Cardiac muscle cell (in vitro differentiated cells and primary cell): ENCODE results near the gene AP1S2. TPM values are rescaled to one million over a fixed set of nuclear protein-coding genes. Genes with fewer than 3 reads are reported as not detected.

Source experiments
- DNase-seq, 2 donors: peaks; one replicate each; pipeline versions ENCODE4 v3.0.0 to v3.0.0-alpha.2; 2010 to 2017; ENCODE audit warnings: low read depth in 1 of 2, low spot score in 1 of 2
- H3K27ac ChIP-seq: fragments of 200-600 bp; sonication (generic); 2 replicates; pipeline ENCODE4 v1.5.1; 2016
- H3K27me3 ChIP-seq: fragments of 200-600 bp; sonication (generic); 2 replicates; pipeline ENCODE4 v1.6.0; 2016; ENCODE audit warnings: control low read depth
- H3K36me3 ChIP-seq: fragments of 200-600 bp; sonication (generic); 2 replicates; pipeline ENCODE4 v1.5.1; 2016; ENCODE audit warnings: control low read depth
- H3K4me1 ChIP-seq: fragments of 200-600 bp; sonication (generic); 2 replicates; pipeline ENCODE4 v1.8.1; 2017; ENCODE audit warnings: low read depth, mild to moderate bottlenecking, mixed run types
- H3K4me3 ChIP-seq: fragments of 200-600 bp; sonication (generic); 2 replicates; pipeline ENCODE4 v1.5.1; 2016; ENCODE audit warnings: mild to moderate bottlenecking
- H3K9me3 ChIP-seq: fragments of 200-600 bp; sonication (generic); 2 replicates; pipeline ENCODE4 v1.5.1; 2017; ENCODE audit warnings: low read depth, mild to moderate bottlenecking, control low read depth
- polyA plus RNA-seq: library from polyadenylated mRNA; unstranded; fragments of >200 nt; fragmentation: Nextera tagmentation; extraction: Ambion mirVana; gene quantifications from 2 replicates; pipeline ENCODE4 v1.2.1, GENCODE V29; 2016
- total RNA-seq: library from RNA; depleted of rRNA; stranded (reverse); fragments of >200 nt; gene quantifications from 2 replicates; pipeline ENCODE4 v1.2.3, GENCODE V29; 2016
- TF ChIP-seq, protein P1 (sequence below): IDR thresholded peaks from 2 replicates; pipeline ENCODE4 v1.5.1; 2012; ENCODE audit warnings: low read depth, mild to moderate bottlenecking, low read length

The AP1S2 gene
- total and polyA plus RNA-seq, 2 experiments from 2014 or later: 132 to 177 TPM

DNA sequence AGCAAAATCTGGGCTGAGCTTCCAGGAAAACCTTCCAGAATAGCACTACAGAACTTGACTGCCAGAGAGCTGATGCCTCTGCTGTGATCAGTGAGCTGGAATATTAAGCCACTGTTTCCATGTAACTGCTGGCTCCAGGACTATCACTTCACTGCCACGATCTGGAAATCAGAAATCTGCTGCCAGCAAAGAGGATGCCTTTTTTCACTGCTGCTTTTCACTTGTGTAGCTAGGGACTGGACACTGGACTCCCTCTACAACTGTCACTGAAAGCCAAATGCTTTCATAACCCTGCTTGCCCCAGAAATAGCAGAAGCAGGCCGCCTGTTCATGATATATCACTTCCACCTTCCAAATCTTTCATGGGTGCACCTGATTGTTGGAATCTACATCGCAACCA, 9.4 kb upstream of the AP1S2 start:
- no peaks in the 10 kb centered on the region for H3K27me3 ChIP-seq
- H3K4me1 ChIP-seq: no peaks in the 10 kb centered on the region
- H3K36me3 ChIP-seq: no peaks in the 10 kb centered on the region
- H3K4me3 ChIP-seq: no peak overlapping the region
- no peak overlapping the region for H3K27ac ChIP-seq
- DNase-seq: no peak
- H3K9me3 ChIP-seq: no peaks in the 10 kb centered on the region
- TF ChIP-seq, protein P1, sequence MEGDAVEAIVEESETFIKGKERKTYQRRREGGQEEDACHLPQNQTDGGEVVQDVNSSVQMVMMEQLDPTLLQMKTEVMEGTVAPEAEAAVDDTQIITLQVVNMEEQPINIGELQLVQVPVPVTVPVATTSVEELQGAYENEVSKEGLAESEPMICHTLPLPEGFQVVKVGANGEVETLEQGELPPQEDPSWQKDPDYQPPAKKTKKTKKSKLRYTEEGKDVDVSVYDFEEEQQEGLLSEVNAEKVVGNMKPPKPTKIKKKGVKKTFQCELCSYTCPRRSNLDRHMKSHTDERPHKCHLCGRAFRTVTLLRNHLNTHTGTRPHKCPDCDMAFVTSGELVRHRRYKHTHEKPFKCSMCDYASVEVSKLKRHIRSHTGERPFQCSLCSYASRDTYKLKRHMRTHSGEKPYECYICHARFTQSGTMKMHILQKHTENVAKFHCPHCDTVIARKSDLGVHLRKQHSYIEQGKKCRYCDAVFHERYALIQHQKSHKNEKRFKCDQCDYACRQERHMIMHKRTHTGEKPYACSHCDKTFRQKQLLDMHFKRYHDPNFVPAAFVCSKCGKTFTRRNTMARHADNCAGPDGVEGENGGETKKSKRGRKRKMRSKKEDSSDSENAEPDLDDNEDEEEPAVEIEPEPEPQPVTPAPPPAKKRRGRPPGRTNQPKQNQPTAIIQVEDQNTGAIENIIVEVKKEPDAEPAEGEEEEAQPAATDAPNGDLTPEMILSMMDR: no peak

DNA sequence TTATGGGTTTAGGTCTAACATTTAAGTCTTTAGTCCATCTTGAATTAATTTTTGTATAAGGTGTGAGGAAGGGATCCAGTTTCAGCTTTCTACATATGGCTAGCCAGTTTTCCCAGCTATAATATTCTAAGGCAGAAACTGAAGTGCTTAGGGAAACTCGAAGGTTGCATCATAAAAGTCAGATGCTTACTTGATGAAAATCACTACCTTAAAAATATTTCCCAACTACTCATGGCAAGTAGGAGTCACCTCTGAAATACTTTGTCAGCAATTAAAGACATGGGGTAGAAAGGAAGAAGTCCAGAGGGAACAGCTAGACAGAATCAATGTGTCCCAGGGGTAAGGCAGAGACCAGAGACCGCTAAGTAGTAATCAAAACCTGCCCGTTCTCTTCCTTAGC, 6.3 kb upstream of the AP1S2 start:
- Histone ChIP-seq H3K27me3 (no peaks in the 10 kb centered on the region), H3K36me3 (no peaks in the 10 kb centered on the region), H3K4me3 (no peak overlapping the region), H3K27ac (no peak overlapping the region), H3K4me1 (no peaks in the 10 kb centered on the region), H3K9me3 (no peaks in the 10 kb centered on the region)
- DNase-seq: no peak
- TF ChIP-seq, protein P1: no peak

DNA sequence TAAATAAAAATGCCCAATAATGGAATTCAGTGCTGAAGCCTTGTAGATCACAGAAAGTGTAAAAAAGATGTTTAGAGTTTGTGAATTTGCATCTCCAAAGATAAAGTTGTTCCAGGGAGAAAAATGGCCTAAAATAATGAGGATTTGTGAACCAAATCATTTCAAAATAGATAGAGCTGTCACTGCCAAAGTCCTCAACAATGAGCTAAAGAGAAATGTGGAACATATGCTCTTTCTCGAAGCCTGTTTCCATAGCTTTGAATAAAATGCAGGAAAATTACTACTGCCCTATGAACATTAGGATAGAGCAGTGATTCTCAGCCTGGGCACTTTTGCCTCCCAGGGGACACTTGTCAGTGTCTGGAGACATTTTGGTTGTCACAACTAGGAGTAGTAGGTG, 3.4 kb upstream of the AP1S2 start:
- H3K27ac ChIP-seq: no peak overlapping the region
- peaks cover 4% of the 10 kb centered on the region for H3K4me1 ChIP-seq
- H3K27me3 ChIP-seq: no peaks in the 10 kb centered on the region
- H3K4me3 ChIP-seq: no peak overlapping the region
- H3K9me3 ChIP-seq: no peaks in the 10 kb centered on the region
- DNase-seq: no peak
- no peaks in the 10 kb centered on the region for H3K36me3 ChIP-seq
- TF ChIP-seq, protein P1: no peak

DNA sequence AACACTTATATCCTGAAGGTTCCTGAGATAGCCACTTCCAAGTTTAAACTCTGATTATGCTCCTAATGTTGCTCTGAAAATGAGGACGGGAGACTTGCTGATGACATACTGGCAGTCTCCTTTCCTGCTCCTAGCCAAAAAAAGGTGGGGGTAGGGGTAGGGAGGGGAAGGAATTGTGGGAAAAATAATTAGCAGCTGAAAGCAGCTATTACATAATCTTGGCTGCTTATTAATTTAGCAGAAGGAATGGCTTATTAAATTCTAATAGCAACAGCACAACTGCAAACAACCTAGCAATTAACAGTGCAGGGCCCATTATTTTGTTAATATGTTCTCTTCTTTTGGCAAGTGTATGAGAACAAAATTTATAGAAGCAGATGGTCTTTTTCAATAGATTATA, 2.0 kb upstream of the AP1S2 start:
- TF ChIP-seq, protein P1: no peak
- H3K27ac ChIP-seq: no peak overlapping the region
- peaks cover 5% of the 10 kb centered on the region for H3K36me3 ChIP-seq
- H3K4me3 ChIP-seq: no peak overlapping the region
- H3K9me3 ChIP-seq: no peaks in the 10 kb centered on the region
- H3K27me3 ChIP-seq: no peaks in the 10 kb centered on the region
- H3K4me1 ChIP-seq: peaks cover 10% of the 10 kb centered on the region
- no peak for DNase-seq

DNA sequence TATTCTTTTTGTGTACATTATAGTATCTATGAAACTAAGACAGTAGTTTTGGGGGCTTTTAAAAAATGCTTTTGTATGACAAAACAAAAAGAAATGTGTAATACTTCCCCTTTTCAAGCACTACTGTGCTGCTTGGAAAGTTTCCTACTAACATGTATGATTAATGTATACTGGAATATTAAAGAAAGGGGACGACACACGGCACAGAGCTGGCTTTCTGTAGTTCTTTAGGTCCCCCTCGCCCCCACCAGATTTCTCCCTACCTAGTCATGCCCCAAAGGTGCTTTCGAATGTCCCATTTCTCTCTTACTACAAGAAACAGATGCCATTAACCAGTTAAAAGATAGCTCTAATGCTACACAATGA, 1.6 kb upstream of the AP1S2 start:
- Histone ChIP-seq H3K27ac (no peak overlapping the region), H3K4me1 (peaks cover 10% of the 10 kb centered on the region), H3K9me3 (no peaks in the 10 kb centered on the region), H3K27me3 (no peaks in the 10 kb centered on the region), H3K36me3 (peaks cover 6% of the 10 kb centered on the region), H3K4me3 (no peak overlapping the region)
- TF ChIP-seq, protein P1: no peak
- DNase-seq: no peak
